Measurements from ENCODE around the gene CHKA. TPM values are rescaled to one million over a fixed set of nuclear protein-coding genes. Genes with fewer than 3 reads are reported as not detected.

CHKA gene
- total RNA-seq, 6 experiments from 2014 or later, result 6.8 to 9.2 (median 7.8) TPM

DNA sequence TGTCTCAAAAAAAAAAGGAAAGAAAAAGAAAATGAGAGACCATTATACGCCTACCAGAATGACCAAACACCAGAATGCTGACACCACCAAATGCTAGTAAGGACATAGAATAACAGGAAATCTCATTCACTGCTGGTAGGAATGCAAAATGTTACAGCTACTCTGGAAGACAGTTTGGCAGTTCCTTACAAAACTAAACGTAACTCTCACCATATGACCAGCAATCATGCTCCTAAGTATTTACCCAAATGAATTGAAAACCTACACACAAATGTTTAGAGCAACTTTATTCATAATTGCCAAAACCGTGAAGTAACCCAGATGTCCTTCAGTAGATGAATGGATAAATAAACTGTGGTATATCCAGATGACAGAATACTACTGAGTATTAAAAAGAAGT is 7.2 kb downstream of the CHKA start:
- Mint-ChIP-seq H3K4me1 (ENCODE audit: low read depth) (peaks cover 23% of the 10 kb centered on the region), H3K27me3 (ENCODE audit: insufficient read depth) (no peaks in the 10 kb centered on the region; the same call in 1 of the 2 replicates), H3K9me3 (no peaks in the 10 kb centered on the region), H3K27ac (no peak overlapping the region), H3K36me3 (ENCODE audit: low read depth) (peaks cover 5% of the 10 kb centered on the region; the same call in 1 of the 2 replicates), H3K4me3 (no peak overlapping the region)
- TF ChIP-seq, protein P1, sequence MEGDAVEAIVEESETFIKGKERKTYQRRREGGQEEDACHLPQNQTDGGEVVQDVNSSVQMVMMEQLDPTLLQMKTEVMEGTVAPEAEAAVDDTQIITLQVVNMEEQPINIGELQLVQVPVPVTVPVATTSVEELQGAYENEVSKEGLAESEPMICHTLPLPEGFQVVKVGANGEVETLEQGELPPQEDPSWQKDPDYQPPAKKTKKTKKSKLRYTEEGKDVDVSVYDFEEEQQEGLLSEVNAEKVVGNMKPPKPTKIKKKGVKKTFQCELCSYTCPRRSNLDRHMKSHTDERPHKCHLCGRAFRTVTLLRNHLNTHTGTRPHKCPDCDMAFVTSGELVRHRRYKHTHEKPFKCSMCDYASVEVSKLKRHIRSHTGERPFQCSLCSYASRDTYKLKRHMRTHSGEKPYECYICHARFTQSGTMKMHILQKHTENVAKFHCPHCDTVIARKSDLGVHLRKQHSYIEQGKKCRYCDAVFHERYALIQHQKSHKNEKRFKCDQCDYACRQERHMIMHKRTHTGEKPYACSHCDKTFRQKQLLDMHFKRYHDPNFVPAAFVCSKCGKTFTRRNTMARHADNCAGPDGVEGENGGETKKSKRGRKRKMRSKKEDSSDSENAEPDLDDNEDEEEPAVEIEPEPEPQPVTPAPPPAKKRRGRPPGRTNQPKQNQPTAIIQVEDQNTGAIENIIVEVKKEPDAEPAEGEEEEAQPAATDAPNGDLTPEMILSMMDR (IDR thresholded peaks at IDR 0.05), result no peak
- DNase-seq, result no peak

DNA sequence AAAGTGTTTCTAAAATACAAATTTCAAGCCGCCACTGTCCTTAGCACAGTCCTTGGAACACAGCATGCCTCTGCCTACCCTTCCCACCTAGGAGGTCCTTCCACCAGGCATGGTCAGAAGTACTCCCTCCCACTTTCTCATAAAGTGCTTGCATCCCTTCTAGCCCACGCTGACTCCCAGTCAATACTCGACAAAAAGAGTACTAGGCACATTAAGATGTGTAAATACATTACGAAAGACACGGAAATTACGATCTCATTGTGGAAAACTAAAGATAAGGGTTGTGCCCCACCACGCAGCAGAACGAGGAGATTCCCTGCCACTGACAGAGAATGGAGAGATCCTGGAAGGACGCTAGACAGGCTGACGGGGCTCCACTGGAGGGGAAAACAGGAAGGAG is 13.5 kb downstream of the CHKA start:
- Mint-ChIP-seq H3K9me3 (no peaks in the 10 kb centered on the region), H3K27ac (no peak overlapping the region), H3K36me3 (ENCODE audit: low read depth) (no peaks in the 10 kb centered on the region), H3K4me1 (ENCODE audit: low read depth) (no peaks in the 10 kb centered on the region), H3K27me3 (ENCODE audit: insufficient read depth) (no peaks in the 10 kb centered on the region), H3K4me3 (no peak overlapping the region)
- DNase-seq, result no peak
- TF ChIP-seq, protein P1 (IDR thresholded peaks at IDR 0.05), result no peak

DNA sequence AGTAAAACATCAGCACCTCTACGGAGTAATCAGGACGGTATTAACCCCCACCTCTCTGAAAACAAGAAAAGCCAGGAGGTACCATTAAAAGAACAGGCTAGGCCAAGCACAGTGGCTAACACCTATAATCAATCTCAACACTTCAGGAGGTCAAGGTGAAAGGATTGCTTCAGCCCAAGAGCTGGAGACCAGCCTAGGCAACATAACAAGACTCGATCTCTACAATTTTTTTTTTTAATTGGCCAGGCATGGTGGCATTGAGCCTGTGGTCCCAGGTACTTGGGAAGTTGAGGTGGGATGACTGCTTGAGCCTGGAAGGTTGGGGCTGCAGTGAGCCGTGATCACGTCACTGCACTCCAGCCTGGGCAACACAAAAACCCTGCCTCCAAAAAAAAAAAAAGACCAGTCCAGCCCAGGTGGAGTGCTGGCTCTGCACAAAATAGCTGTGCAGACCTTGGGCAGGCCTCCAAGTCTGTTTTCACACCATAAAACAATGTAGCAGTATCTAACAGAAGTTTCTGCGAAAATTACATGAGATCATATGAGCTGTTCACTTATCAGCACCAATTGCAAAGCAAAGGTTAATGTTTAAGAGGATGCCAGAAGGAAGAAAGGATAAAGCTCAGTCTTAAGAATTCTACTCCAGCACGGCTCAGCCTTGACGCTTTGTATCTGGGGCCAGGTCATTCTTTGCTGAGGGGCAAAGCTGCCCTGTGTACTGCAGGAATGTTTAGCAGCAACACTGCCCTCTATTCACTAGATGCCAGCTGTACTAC is 14.8 kb downstream of the CHKA start:
- no peaks in the 10 kb centered on the region for H3K4me1 Mint-ChIP-seq (ENCODE audit: low read depth)
- H3K4me3 Mint-ChIP-seq, result no peak overlapping the region
- no peaks in the 10 kb centered on the region for H3K27me3 Mint-ChIP-seq (ENCODE audit: insufficient read depth)
- DNase-seq, result no peak
- no peaks in the 10 kb centered on the region for H3K36me3 Mint-ChIP-seq (ENCODE audit: low read depth)
- H3K9me3 Mint-ChIP-seq, result no peaks in the 10 kb centered on the region
- TF ChIP-seq, protein P1 (IDR thresholded peaks at IDR 0.05), result no peak
- no peak overlapping the region for H3K27ac Mint-ChIP-seq

DNA sequence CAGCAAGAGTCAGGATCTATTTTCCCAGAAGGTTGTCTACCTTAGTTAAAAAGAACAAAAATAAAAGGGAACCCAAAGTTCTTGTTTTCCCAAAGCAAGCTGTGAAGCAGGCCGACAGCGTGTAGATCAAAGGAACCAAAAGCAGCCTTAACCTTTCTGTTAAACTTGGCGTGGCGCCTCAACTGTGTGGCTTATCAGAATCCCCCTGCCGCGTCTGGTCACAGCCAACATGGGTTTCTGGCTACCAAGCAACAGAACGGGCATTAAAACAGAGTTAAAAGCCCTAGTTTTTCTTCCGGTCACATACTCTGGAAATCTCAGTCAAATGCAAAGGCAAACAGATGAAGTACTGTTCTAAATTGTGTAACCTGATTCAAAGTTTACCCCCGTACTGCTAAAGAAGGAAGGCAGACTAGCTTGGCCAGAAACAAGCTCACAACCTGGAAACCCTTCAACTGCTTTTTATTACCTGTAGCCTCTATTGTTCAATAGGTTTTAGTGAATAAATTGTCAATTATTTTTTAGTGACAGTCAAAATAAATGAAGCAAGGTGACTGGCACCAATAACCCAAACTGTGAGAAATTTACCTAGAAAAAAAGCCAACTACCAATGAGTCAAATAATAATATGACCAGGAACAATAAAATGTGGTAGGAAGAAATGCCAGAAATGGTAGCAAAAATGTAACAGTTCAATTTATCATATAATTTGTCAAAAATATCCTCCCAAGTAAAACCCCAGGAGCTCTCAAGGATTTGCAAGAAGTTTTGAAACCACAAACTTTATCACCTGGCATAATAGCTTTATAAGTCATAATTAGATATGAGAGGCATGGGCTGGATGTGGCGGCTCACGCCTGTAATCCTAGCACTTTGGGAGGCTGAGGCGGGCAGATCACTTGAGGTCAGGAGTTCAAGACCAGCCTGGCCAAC is 21.4 kb downstream of the CHKA start:
- no peak overlapping the region for H3K27ac Mint-ChIP-seq
- H3K36me3 Mint-ChIP-seq (ENCODE audit: low read depth), result no peaks in the 10 kb centered on the region
- no peaks in the 10 kb centered on the region for H3K4me1 Mint-ChIP-seq (ENCODE audit: low read depth)
- DNase-seq, result no peak
- H3K9me3 Mint-ChIP-seq, result no peaks in the 10 kb centered on the region
- TF ChIP-seq, protein P1 (IDR thresholded peaks at IDR 0.05), result no peak
- no peaks in the 10 kb centered on the region for H3K27me3 Mint-ChIP-seq (ENCODE audit: insufficient read depth)
- no peak overlapping the region for H3K4me3 Mint-ChIP-seq

DNA sequence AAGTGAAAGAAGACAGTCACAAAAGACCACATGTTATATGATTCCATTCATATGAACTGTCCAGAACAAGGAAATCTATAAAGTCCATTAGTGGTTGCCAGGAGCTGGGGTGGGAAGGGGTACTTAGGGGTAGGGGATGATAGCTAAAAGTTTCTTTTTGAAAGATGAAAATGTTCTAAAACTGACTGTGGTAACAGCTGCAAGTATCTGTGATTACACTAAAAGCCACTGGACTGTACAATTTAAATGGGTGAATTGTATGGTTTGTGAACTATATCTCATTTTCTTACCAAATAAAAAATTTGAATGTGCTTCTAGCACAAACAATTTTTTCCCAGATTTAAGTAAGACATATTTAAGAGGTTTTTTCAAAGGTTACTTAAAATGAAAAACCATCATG is 22.1 kb downstream of the CHKA start:
- H3K9me3 Mint-ChIP-seq, result no peaks in the 10 kb centered on the region
- H3K36me3 Mint-ChIP-seq (ENCODE audit: low read depth), result no peaks in the 10 kb centered on the region
- no peaks in the 10 kb centered on the region for H3K4me1 Mint-ChIP-seq (ENCODE audit: low read depth)
- TF ChIP-seq, protein P1 (IDR thresholded peaks at IDR 0.05), result no peak
- no peak overlapping the region for H3K4me3 Mint-ChIP-seq
- DNase-seq, result no peak
- no peak overlapping the region for H3K27ac Mint-ChIP-seq
- H3K27me3 Mint-ChIP-seq (ENCODE audit: insufficient read depth), result no peaks in the 10 kb centered on the region

Data from HFFc6 (cell line).